GM12873 (cell line): ENCODE measurements around the gene ISG15.

Experiments used
- TF ChIP-seq, protein P1 (sequence below): IDR thresholded peaks from 2 replicates; pipeline ENCODE4 v1.5.1; 2012; ENCODE audit warnings: low read depth, mild to moderate bottlenecking, moderate library complexity, low read length, control low read depth; ENCODE audit not compliant: insufficient read depth; ENCODE audit errors: missing control alignments

Gene ISG15

GRCh38 chr1:967466-968343, 45.6 kb upstream of the ISG15 start:
- TF ChIP-seq, protein P1, sequence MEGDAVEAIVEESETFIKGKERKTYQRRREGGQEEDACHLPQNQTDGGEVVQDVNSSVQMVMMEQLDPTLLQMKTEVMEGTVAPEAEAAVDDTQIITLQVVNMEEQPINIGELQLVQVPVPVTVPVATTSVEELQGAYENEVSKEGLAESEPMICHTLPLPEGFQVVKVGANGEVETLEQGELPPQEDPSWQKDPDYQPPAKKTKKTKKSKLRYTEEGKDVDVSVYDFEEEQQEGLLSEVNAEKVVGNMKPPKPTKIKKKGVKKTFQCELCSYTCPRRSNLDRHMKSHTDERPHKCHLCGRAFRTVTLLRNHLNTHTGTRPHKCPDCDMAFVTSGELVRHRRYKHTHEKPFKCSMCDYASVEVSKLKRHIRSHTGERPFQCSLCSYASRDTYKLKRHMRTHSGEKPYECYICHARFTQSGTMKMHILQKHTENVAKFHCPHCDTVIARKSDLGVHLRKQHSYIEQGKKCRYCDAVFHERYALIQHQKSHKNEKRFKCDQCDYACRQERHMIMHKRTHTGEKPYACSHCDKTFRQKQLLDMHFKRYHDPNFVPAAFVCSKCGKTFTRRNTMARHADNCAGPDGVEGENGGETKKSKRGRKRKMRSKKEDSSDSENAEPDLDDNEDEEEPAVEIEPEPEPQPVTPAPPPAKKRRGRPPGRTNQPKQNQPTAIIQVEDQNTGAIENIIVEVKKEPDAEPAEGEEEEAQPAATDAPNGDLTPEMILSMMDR, result no peak

- TF ChIP-seq, protein P1, result no peak
These were observed 43.9 kb upstream of the ISG15 start for GRCh38 chr1:969260-969855.

- TF ChIP-seq, protein P1, result no peak
These were observed 42.9 kb upstream of the ISG15 start for GRCh38 chr1:970242-970972.

GRCh38 chr1:970973-971730, 42.1 kb upstream of the ISG15 start:
- TF ChIP-seq, protein P1, result no peak

GRCh38 chr1:971751-972506, 41.4 kb upstream of the ISG15 start:
- TF ChIP-seq, protein P1, result no peak

- TF ChIP-seq, protein P1, result no peak
These were observed 40.4 kb upstream of the ISG15 start for GRCh38 chr1:972726-973458.
